ENCODE measurements around the gene STARD3. TPM values are rescaled to one million over a fixed set of nuclear protein-coding genes. Genes with fewer than 3 reads are reported as not detected.
A peak's percentile ranks its signal among the peaks of the same experiment; 100 is the strongest.

Gene STARD3
- total and polyA plus RNA-seq, 2 of the 13 experiments (the other 11 are each of a cell fraction or from before 2014, with no cell fraction given): 34.6 to 100 TPM

DNA sequence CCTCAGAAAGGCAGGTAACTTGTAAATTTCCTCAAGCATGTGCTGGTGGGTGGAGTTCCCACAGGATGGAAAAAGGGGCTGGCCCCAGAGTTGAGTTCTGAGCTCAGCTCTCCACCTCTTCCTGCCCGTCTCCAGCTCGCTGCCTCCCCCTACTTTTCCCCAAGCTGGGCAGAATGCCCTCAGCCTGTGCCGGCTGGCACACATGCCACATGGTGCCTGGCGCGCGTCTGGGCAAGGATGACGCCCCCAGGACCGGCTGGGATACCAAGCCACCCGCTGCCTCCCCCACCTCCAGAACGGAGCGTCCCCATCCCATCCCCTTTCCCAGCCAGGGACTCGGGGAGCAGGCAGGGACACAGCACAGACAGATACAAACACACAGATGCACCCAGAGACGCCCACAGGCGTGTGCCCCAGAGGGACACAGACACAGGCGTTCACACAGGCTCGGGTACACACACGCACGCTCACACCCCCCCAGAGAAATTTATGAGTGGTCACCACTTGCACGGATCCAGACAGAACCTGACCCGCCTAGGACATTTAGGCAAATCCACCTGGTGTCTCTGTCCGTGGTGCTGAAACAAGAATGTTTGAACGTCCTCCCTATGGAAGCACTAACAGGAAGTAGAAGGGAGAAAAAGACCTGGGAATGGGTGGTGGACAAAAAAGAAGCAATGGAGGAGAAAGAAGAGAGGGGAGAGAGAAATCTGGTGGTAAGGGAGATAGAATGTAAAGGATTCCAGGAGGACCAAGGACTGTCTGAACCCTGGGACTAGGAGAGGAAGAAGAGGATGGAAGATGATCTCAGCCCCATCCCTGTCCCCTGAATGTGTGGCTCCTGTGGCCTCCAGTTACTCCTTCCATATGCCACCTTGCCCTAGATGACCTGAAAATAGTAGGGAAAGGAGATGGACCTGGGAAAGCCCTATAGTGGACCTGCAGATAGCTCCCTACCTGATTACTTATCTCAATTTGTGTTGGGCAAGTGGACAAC is 44.7 kb upstream of the STARD3 start (continued):
- TF ChIP-seq, protein P1, sequence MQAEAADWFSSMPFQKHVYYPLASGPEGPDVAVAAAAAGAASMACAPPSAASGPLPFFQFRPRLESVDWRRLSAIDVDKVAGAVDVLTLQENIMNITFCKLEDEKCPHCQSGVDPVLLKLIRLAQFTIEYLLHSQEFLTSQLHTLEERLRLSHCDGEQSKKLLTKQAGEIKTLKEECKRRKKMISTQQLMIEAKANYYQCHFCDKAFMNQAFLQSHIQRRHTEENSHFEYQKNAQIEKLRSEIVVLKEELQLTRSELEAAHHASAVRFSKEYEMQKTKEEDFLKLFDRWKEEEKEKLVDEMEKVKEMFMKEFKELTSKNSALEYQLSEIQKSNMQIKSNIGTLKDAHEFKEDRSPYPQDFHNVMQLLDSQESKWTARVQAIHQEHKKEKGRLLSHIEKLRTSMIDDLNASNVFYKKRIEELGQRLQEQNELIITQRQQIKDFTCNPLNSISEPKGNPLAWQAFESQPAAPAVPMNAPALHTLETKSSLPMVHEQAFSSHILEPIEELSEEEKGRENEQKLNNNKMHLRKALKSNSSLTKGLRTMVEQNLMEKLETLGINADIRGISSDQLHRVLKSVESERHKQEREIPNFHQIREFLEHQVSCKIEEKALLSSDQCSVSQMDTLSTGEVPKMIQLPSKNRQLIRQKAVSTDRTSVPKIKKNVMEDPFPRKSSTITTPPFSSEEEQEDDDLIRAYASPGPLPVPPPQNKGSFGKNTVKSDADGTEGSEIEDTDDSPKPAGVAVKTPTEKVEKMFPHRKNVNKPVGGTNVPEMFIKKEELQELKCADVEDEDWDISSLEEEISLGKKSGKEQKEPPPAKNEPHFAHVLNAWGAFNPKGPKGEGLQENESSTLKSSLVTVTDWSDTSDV (CRISPR knock-in tag; IDR thresholded peaks at IDR 0.05): no peak
- TF ChIP-seq, protein P2, sequence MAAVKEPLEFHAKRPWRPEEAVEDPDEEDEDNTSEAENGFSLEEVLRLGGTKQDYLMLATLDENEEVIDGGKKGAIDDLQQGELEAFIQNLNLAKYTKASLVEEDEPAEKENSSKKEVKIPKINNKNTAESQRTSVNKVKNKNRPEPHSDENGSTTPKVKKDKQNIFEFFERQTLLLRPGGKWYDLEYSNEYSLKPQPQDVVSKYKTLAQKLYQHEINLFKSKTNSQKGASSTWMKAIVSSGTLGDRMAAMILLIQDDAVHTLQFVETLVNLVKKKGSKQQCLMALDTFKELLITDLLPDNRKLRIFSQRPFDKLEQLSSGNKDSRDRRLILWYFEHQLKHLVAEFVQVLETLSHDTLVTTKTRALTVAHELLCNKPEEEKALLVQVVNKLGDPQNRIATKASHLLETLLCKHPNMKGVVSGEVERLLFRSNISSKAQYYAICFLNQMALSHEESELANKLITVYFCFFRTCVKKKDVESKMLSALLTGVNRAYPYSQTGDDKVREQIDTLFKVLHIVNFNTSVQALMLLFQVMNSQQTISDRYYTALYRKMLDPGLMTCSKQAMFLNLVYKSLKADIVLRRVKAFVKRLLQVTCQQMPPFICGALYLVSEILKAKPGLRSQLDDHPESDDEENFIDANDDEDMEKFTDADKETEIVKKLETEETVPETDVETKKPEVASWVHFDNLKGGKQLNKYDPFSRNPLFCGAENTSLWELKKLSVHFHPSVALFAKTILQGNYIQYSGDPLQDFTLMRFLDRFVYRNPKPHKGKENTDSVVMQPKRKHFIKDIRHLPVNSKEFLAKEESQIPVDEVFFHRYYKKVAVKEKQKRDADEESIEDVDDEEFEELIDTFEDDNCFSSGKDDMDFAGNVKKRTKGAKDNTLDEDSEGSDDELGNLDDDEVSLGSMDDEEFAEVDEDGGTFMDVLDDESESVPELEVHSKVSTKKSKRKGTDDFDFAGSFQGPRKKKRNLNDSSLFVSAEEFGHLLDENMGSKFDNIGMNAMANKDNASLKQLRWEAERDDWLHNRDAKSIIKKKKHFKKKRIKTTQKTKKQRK (IDR thresholded peaks at IDR 0.05; ENCODE audit: low read length): no peak
- TF ChIP-seq CENPT (CRISPR knock-in tag; IDR thresholded peaks at IDR 0.05; ENCODE audit: low read depth) (peak; percentile 54; the same call in 1 of the 2 replicates), ZSCAN25 (CRISPR knock-in tag; IDR thresholded peaks at IDR 0.05) (0 out of 2 replicates have a peak, but pooled peaks have one; percentile 24), TAF1 (CRISPR knock-in tag; IDR thresholded peaks at IDR 0.05) (no peak), NAIF1 (CRISPR knock-in tag; IDR thresholded peaks at IDR 0.05; ENCODE audit: borderline replicate concordance) (no peak), CCDC6 (CRISPR knock-in tag; IDR thresholded peaks at IDR 0.05) (no peak), ZNF749 (CRISPR knock-in tag; IDR thresholded peaks at IDR 0.05; ENCODE audit: borderline replicate concordance) (no peak), ZKSCAN1 (IDR thresholded peaks at IDR 0.05; ENCODE audit: low read length) (no peak), WIZ (CRISPR knock-in tag; IDR thresholded peaks at IDR 0.05) (peak; percentile 71; the same call in 1 of the 2 replicates), ZNF441 (CRISPR knock-in tag; IDR thresholded peaks at IDR 0.05; ENCODE audit: borderline replicate concordance) (peak; percentile 85; the same call in 1 of the 2 replicates), ZNF878 (CRISPR knock-in tag; IDR thresholded peaks at IDR 0.05) (peak; percentile 41; the same call in 1 of the 2 replicates), ZFAT (CRISPR knock-in tag; conservative IDR thresholded peaks at IDR 0.05) (no peak), FOSL2 (CRISPR knock-in tag; IDR thresholded peaks at IDR 0.05) (peak; percentile 39; the same call in 1 of the 2 replicates), ZNF766 (CRISPR knock-in tag; IDR thresholded peaks at IDR 0.05; ENCODE audit: borderline replicate concordance) (0 out of 2 replicates have a peak, but pooled peaks have one; percentile 56), ATF1 (CRISPR knock-in tag; IDR thresholded peaks at IDR 0.05) (no peak; the same call in 1 of the 2 replicates), CREB1 (IDR thresholded peaks at IDR 0.05) (no peak), CREB1 (CRISPR knock-in tag; IDR thresholded peaks at IDR 0.05) (no peak), ZMYM2 (CRISPR knock-in tag; IDR thresholded peaks at IDR 0.05) (no peak)
- TF ChIP-seq, protein P3, sequence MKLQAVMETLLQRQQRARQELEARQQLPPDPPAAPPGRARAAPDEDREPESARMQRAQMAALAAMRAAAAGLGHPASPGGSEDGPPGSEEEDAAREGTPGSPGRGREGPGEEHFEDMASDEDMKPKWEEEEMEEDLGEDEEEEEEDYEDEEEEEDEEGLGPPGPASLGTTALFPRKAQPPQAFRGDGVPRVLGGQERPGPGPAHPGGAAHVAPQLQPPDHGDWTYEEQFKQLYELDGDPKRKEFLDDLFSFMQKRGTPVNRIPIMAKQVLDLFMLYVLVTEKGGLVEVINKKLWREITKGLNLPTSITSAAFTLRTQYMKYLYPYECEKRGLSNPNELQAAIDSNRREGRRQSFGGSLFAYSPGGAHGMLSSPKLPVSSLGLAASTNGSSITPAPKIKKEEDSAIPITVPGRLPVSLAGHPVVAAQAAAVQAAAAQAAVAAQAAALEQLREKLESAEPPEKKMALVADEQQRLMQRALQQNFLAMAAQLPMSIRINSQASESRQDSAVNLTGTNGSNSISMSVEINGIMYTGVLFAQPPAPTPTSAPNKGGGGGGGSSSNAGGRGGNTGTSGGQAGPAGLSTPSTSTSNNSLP (IDR thresholded peaks at IDR 0.05; ENCODE audit: low read depth, low read length): no peak
- TF ChIP-seq, protein P4, sequence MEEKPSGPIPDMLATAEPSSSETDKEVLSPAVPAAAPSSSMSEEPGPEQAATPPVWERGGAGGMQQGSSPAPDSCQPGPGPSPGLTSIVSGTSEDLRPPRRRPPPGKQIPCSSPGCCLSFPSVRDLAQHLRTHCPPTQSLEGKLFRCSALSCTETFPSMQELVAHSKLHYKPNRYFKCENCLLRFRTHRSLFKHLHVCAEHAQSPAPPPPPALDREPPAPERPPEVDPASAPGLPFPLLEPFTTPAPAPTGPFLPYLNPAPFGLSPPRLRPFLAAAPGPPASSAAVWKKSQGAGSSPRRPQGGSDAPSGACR (CRISPR knock-in tag; IDR thresholded peaks at IDR 0.05): no peak

Measured in HepG2 (cell line).